IMR-90 (cell line): Measurements from ENCODE around the gene AP2A1. TPM values are rescaled to one million over a fixed set of nuclear protein-coding genes. Genes with fewer than 3 reads are reported as not detected.

Experiments
- ATAC-seq: fragments of 200-7000 bp; cut with Tn5 transposase; 2 replicates; pipeline ENCODE4 v1.9.1; 2020; ENCODE audit warnings: low read depth, mild to moderate bottlenecking, moderate library complexity
- BruUV-seq: library from RNA; stranded (reverse); fragments of 400-500 nt; replicated peaks from 2 replicates; lab custom pipeline; 2021; lab: Mats Ljungman, UMichigan
- CTCF ChIA-PET: fragments of 300-600 bp; formaldehyde crosslinking; extraction: SDS; loops from one replicate; lab custom pipeline; 2021; ENCODE audit warnings: antibody characterized with exemption; lab: Yijun Ruan, JAX
- POLR2A ChIA-PET: fragments of 300-600 bp; sonication (Branson Sonifier 250); formaldehyde crosslinking; loops from one replicate; lab custom pipeline; 2022; ENCODE audit warnings: antibody characterized with exemption; ENCODE audit not compliant: unreplicated experiment; lab: Charles Lee
- DNase-seq: peaks from one replicate; pipeline ENCODE4 v3.0.0; 2013
- H2AFZ ChIP-seq: replicated peaks from 2 replicates; pipeline ENCODE3; 2013; ENCODE audit warnings: low read length, mild to moderate bottlenecking; ENCODE audit not compliant: poor library complexity
- H2AK5ac ChIP-seq: 2 replicates; pipeline ENCODE4 v1.6.1; 2013; ENCODE audit warnings: low read depth, low read length, inconsistent platforms
- H2AK9ac ChIP-seq: replicated peaks from 2 replicates; pipeline ENCODE3; 2013; ENCODE audit warnings: mild to moderate bottlenecking, low read depth, low read length, moderate library complexity; ENCODE audit not compliant: poor library complexity
- H2BK120ac ChIP-seq: 2 replicates; pipeline ENCODE4 v1.6.1; 2013; ENCODE audit warnings: low read depth, low read length, inconsistent platforms
- H2BK15ac ChIP-seq: 3 replicates; pipeline ENCODE4 v1.6.1; 2013; ENCODE audit warnings: low read depth, low read length, inconsistent platforms
- H2BK20ac ChIP-seq: 2 replicates; pipeline ENCODE4 v1.6.1; 2013; ENCODE audit warnings: low read depth, mild to moderate bottlenecking, inconsistent platforms, low read length, moderate library complexity
- H2BK5ac ChIP-seq: 2 replicates; pipeline ENCODE4 v1.6.1; 2013; ENCODE audit warnings: mild to moderate bottlenecking, low read depth, low read length, inconsistent platforms; ENCODE audit not compliant: poor library complexity, severe bottlenecking
- H3K14ac ChIP-seq: replicated peaks from 2 replicates; pipeline ENCODE4 v1.6.1; 2013; ENCODE audit warnings: low read depth, low read length, inconsistent platforms
- H3K18ac ChIP-seq: 2 replicates; pipeline ENCODE4 v1.6.1; 2013; ENCODE audit warnings: low read depth, low read length, control low read depth
- H3K23ac ChIP-seq: 2 replicates; pipeline ENCODE4 v1.6.1; 2013; ENCODE audit warnings: low read depth, low read length, inconsistent platforms
- H3K27ac ChIP-seq: 2 replicates; pipeline ENCODE4 v1.5.1; 2013; ENCODE audit warnings: mild to moderate bottlenecking, control low read depth, low read length; ENCODE audit not compliant: insufficient read depth
- H3K27me3 ChIP-seq: 2 replicates; pipeline ENCODE4 v1.6.1; 2013; ENCODE audit warnings: low read length; ENCODE audit not compliant: control insufficient read depth, insufficient read depth
- H3K36me3 ChIP-seq: 2 replicates; pipeline ENCODE4 v1.6.1; 2013; ENCODE audit warnings: low read length, mixed read lengths; ENCODE audit not compliant: control insufficient read depth, insufficient read depth
- H3K4ac ChIP-seq: 2 replicates; pipeline ENCODE4 v1.6.1; 2013; ENCODE audit warnings: low read depth, low read length, inconsistent platforms
- H3K4me1 ChIP-seq: 2 replicates; pipeline ENCODE4 v1.6.1; 2013; ENCODE audit warnings: low read length, mixed read lengths; ENCODE audit not compliant: control insufficient read depth, insufficient read depth
- H3K4me2 ChIP-seq: 2 replicates; pipeline ENCODE4 v1.6.1; 2013; ENCODE audit warnings: low read depth, mild to moderate bottlenecking, control low read depth, low read length, moderate library complexity
- H3K4me3 ChIP-seq: 2 replicates; pipeline ENCODE4 v1.5.1; 2013; ENCODE audit warnings: low read depth, mild to moderate bottlenecking, control low read depth, low read length, moderate library complexity; ENCODE audit not compliant: insufficient read depth
- H3K56ac ChIP-seq: 2 replicates; pipeline ENCODE4 v1.6.1; 2013; ENCODE audit warnings: low read length, inconsistent platforms; ENCODE audit not compliant: insufficient read depth; ENCODE audit errors: extremely low read depth
- H3K79me1 ChIP-seq, 2 experiments: 2 replicates each; pipeline ENCODE4 v1.6.1; 2013; ENCODE audit warnings: low read length in 2 of 2, inconsistent platforms in 1 of 2, low read depth in 1 of 2
- H3K9ac ChIP-seq: 2 replicates; pipeline ENCODE4 v1.6.1; 2013; ENCODE audit warnings: low read depth, low read length, control low read depth
- H3K9me1 ChIP-seq: 2 replicates; pipeline ENCODE4 v1.6.1; 2013; ENCODE audit warnings: low read length, inconsistent platforms; ENCODE audit not compliant: insufficient read depth
- H3K9me3 ChIP-seq: 2 replicates; pipeline ENCODE4 v1.6.1; 2013; ENCODE audit warnings: low read length; ENCODE audit not compliant: control insufficient read depth, insufficient read depth
- H4K20me1 ChIP-seq: 2 replicates; pipeline ENCODE4 v1.6.1; 2013; ENCODE audit warnings: low read length, inconsistent platforms; ENCODE audit not compliant: insufficient read depth
- H4K5ac ChIP-seq: 2 replicates; pipeline ENCODE4 v1.6.1; 2013; ENCODE audit warnings: mild to moderate bottlenecking, low read depth, low read length, control low read depth
- H4K8ac ChIP-seq, 2 experiments: 2 replicates each; pipeline ENCODE4 v1.6.1; 2013; ENCODE audit warnings: low read depth in 2 of 2, low read length in 2 of 2, control low read depth in 1 of 2, inconsistent platforms in 1 of 2
- H4K91ac ChIP-seq: 2 replicates; pipeline ENCODE4 v1.6.1; 2013; ENCODE audit warnings: low read depth, low read length, inconsistent platforms; ENCODE audit not compliant: insufficient read depth
- BHLHE40 ChIP-seq: fragments of 150-350 bp; IDR thresholded peaks from 2 replicates; pipeline ENCODE4 v1.6.1; 2016; ENCODE audit warnings: mild to moderate bottlenecking, low read depth, low read length
- CEBPB ChIP-seq: IDR thresholded peaks from 2 replicates; pipeline ENCODE4 v1.6.1; 2012; ENCODE audit warnings: low read depth, low read length, improper control_type of control experiment
- CHD1 ChIP-seq: IDR thresholded peaks from 2 replicates; pipeline ENCODE4 v1.6.1; 2012; ENCODE audit warnings: low read depth, low read length, improper control_type of control experiment
- FOS ChIP-seq: fragments of 150-350 bp; IDR thresholded peaks from 2 replicates; pipeline ENCODE4 v1.6.1; 2016; ENCODE audit warnings: low read depth, low read length
- MAFK ChIP-seq: IDR thresholded peaks from 2 replicates; pipeline ENCODE4 v1.6.1; 2012; ENCODE audit warnings: low read depth, low read length, improper control_type of control experiment
- MAZ ChIP-seq: IDR thresholded peaks from 2 replicates; pipeline ENCODE4 v1.6.1; 2012; ENCODE audit warnings: low read depth, mild to moderate bottlenecking, low read length, improper control_type of control experiment, moderate library complexity, borderline replicate concordance
- MXI1 ChIP-seq: IDR thresholded peaks from 2 replicates; pipeline ENCODE4 v1.6.1; 2012; ENCODE audit warnings: low read depth, mild to moderate bottlenecking, low read length, moderate library complexity, borderline replicate concordance
- NFE2L2 ChIP-seq: fragments of 150-350 bp; IDR thresholded peaks from 2 replicates; pipeline ENCODE4 v1.6.1; 2016; ENCODE audit warnings: low read depth, mild to moderate bottlenecking, low read length
- POLR2A ChIP-seq: IDR thresholded peaks from 2 replicates; pipeline ENCODE4 v1.6.1; 2012; ENCODE audit warnings: mild to moderate bottlenecking, low read depth, low read length
- RAD21 ChIP-seq: IDR thresholded peaks from 2 replicates; pipeline ENCODE4 v1.6.1; 2012; ENCODE audit warnings: low read length, improper control_type of control experiment
- RCOR1 ChIP-seq: IDR thresholded peaks from 2 replicates; pipeline ENCODE4 v1.6.1; 2012; ENCODE audit warnings: mild to moderate bottlenecking, low read length, improper control_type of control experiment; ENCODE audit not compliant: insufficient replicate concordance
- RFX5 ChIP-seq: IDR thresholded peaks from 2 replicates; pipeline ENCODE4 v1.8.0; 2012; ENCODE audit warnings: low read depth, mild to moderate bottlenecking, low read length, moderate library complexity
- WGBS, 2 experiments: methylation state at CpG; one replicate each; pipeline versions ENCODE4 v1.1.5 to v1.1.7; 2013; ENCODE audit warnings: missing lambda C conversion rate in 2 of 2; ENCODE audit not compliant: insufficient read length in 1 of 2; ENCODE audit errors: extremely low coverage in 2 of 2; 5-methylcytosine and 5-hydroxymethylcytosine counted together
- dilution Hi-C: fragments of 300-500 bp; cut with HindIII; formaldehyde crosslinking; loops from one replicate; pipeline ENCODE4 v1.14.3; 2018; ENCODE audit warnings: low sequenced_read_pairs; ENCODE audit not compliant: unreplicated experiment
- in situ Hi-C: fragments of 300-500 bp; cut with MboI; formaldehyde crosslinking; loops from 3 replicates; pipeline ENCODE4 v1.14.3; 2019; ENCODE audit warnings: low sequenced_read_pairs, inconsistent platforms, mixed read lengths
- intact Hi-C: fragments of 100-400 bp; cut with micrococcal nuclease; formaldehyde crosslinking; loops from 2 replicates; pipeline ENCODE4 v1.10.0; 2022
- polyA plus RNA-seq, 3 experiments: library from polyadenylated mRNA; depleted of rRNA; stranded (reverse); fragments of >200 nt; gene quantifications; 2 replicates each; pipeline ENCODE4 v1.2.3, GENCODE V29; 2012; ENCODE audit warnings: low replicate concordance in 1 of 3
- total RNA-seq: library from RNA; depleted of rRNA; stranded (reverse); fragments of >200 nt; gene quantifications from 2 replicates; pipeline ENCODE4 v1.2.3, GENCODE V29; 2012
- TF ChIP-seq, protein P1 (sequence below): fragments of 150-350 bp; IDR thresholded peaks from 2 replicates; pipeline ENCODE4 v1.6.1; 2016; ENCODE audit warnings: low read depth, mild to moderate bottlenecking, low read length, moderate library complexity, borderline replicate concordance

The AP2A1 gene
- total and polyA plus RNA-seq, 2 of the 4 experiments (the other 2 are of a cell fraction) = 40.7 to 122 TPM

DNA sequence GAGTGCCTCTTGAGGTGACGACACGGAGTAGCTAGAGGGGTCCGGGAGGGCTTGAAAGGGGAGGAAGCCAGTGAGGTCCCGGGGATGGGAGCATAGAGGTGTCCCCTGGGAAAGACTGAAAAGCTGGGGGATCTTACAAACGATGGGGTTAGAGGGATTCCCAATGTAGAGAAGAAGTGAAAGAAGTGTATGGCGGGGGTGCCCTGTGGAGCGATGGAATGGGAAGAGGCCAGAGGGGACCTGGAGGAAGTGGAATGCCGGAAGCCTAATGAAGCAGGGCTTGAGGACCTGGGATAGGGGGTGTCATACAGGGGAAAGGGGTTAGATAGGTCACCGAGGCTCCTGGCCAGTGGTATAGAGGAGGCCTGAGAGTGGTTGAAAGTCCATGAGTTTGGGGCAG lies 580 bp downstream of the AP2A1 start (continued):
- TF ChIP-seq, protein P1, sequence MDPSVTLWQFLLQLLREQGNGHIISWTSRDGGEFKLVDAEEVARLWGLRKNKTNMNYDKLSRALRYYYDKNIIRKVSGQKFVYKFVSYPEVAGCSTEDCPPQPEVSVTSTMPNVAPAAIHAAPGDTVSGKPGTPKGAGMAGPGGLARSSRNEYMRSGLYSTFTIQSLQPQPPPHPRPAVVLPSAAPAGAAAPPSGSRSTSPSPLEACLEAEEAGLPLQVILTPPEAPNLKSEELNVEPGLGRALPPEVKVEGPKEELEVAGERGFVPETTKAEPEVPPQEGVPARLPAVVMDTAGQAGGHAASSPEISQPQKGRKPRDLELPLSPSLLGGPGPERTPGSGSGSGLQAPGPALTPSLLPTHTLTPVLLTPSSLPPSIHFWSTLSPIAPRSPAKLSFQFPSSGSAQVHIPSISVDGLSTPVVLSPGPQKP = no peak

DNA sequence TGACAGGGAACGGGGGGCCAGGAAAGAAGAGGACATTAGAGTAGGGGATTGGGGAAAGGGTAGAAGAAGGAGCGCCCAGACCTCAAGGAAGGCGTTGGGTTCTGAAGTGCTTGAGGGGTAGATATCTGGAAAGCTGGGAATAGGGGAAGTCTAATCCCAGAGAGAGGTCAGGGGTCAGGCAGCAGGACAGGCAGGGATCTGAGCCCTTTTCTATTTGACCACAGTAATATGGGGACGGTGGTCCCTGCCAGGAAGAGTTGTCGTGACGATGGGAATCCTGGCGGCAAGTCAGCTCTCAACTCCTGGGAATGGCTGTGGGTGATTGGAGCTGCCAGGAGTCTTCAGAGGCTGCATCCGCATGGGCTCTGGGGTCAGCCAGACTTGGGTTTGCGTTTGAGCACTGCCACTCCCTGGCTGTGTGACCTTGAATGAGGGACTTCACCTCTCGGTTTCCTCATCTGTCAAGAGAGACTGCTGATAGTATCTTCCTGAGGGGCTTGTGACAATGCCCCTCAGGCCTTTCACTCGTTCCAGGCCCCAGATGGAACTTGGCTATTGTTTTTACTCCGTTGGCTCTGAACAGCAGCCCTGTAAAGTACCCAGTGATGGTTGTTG lies 1.3 kb downstream of the AP2A1 start:
- no peaks in the 10 kb centered on the region for H3K27me3 ChIP-seq
- dilution Hi-C loops = no loop called here
- DNase-seq (no peak), ATAC-seq (no peak)
- peak overlapping the region; percentile 92 for H3K4me2 ChIP-seq
- H2BK120ac ChIP-seq = no peak overlapping the region
- intact Hi-C loops = loop anchor here (2.0 to 5.0 kb wide), 2 partner anchors 41 to 77 kb away; partner anchors contain the start of gene CPT1C
- WGBS, 2 experiments = 60% methylated on average over 5 of the region's 12 CpGs; no CpG with 5 or more reads in 1 of the 2 experiments
- peaks cover 20% of the 10 kb centered on the region for H3K9me1 ChIP-seq
- peak overlapping the region; percentile 74 for H3K4me3 ChIP-seq
- BruUV-seq = no TSS peak
- peak overlapping the region; percentile 98 for H2AK9ac ChIP-seq
- H4K8ac ChIP-seq = peak overlapping the region in 1 of 2 experiments; percentile 10; a peak in 1 of 4 replicates
- H2AFZ ChIP-seq = no peak overlapping the region
- no peak overlapping the region for H3K18ac ChIP-seq
- H3K79me1 ChIP-seq = peaks cover 9 to 53% of the 10 kb centered on the region in 2 experiments
- H3K4ac ChIP-seq = peak overlapping the region; percentile 87
- H3K14ac ChIP-seq = peak overlapping the region; percentile 83
- H3K9ac ChIP-seq = peak overlapping the region; percentile 74
- H2BK20ac ChIP-seq = no peak overlapping the region
- CTCF ChIA-PET = no interaction called here
- no peaks in the 10 kb centered on the region for H3K9me3 ChIP-seq
- H2BK15ac ChIP-seq = no peak overlapping the region
- TF ChIP-seq FOS (no peak), BHLHE40 (no peak), MAZ (no peak), RCOR1 (no peak), MXI1 (no peak), MAFK (no peak), POLR2A (no peak), NFE2L2 (no peak), RAD21 (no peak; the same call in 1 of the 2 replicates), RFX5 (no peak), CHD1 (no peak), CEBPB (no peak)
- TF ChIP-seq, protein P1 = no peak
- peak overlapping the region; percentile 89 for H3K27ac ChIP-seq
- peaks cover 11% of the 10 kb centered on the region for H3K4me1 ChIP-seq
- no peak overlapping the region for H3K56ac ChIP-seq
- no peak overlapping the region for H2BK5ac ChIP-seq
- H4K91ac ChIP-seq = 0 out of 2 replicates have a peak overlapping the region, but pooled peaks have one; percentile 66
- POLR2A ChIA-PET = no interaction called here
- H2AK5ac ChIP-seq = peak overlapping the region; percentile 48; the same call in 1 of the 2 replicates
- peaks cover 34% of the 10 kb centered on the region for H4K20me1 ChIP-seq
- no peaks in the 10 kb centered on the region for H3K36me3 ChIP-seq
- in situ Hi-C loops = no loop called here
- H3K23ac ChIP-seq = peak overlapping the region; percentile 88
- no peak overlapping the region for H4K5ac ChIP-seq
